Suppressor macrophage (primary cell): ENCODE data around the gene ZNF493.

ENCODE experiments used
- DNase-seq, 4 experiments: peaks; one replicate each; pipeline ENCODE4 v3.0.0-alpha.2; 2020 to 2022
- total RNA-seq, 17 experiments: gene quantifications; one replicate each; lab custom pipeline; 2026; ENCODE audit warnings: mixed read lengths in 6 of 17, inconsistent platforms in 3 of 17; lab: John Stamatoyannopoulos, UW

Gene ZNF493
- total RNA-seq, result 2.0 to 12.3 (median 4.7) reads per million in 17 experiments

DNA sequence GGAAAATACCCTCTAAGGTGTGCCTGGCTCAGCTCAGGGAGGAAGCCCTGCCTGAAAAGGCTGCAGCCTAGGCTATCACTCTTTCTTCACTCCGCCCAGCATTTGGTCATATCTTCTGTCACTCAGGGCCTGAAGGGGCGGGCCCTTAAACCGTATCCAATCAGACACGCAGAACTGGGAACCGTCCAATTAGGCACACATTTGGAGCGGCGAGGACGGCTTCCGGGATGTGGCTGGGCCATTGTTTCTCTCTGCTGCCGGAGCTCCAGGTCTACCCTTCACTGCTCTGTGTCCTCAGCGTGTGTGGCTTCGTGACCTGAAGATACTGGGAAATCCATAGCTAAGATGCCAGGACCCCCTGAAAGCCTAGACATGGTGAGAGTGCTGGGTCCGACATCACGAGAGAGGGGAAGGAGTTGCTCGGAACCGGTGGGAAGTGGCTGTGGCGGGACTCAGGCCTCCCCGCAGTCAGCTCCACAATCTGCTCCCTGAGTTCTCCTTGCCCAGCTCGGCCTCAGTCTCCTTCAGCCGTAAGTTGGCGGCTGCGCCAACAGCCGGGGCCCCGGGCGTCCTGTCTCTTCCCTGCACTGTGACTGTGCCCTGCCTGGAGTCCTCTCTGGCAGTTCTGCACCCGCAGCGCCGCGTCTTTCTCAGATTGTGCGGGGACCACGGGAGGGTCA lies at the start of gene ZNF493:
ZNF493 (plus strand) TSS at position 241 of the 680 bp plus-strand sequence; CDS start at position 346, 105 bp downstream.
- DNase-seq, result peak; percentile 91 to 96 (median 94)

DNA sequence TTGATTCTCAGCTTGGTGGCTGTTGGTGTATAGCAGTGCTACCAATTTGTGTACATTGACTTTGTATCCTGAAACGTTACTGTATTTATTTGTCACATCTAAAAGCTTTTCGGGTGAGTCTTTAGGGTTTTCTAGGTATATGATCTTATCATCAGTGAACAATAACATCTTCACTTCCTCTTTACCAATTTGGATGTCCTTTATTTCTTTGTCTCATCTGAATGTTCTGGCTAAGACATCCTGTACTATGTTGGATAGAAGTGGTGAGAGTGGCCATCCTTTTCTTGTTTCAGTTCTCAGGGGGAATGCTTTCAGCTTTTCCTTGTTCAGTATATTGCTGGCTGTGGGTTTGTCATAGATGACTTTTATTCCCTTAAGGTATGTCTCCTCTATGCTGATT lies 44.1 kb upstream of the ZNF493 start:
- DNase-seq, result no peak

DNA sequence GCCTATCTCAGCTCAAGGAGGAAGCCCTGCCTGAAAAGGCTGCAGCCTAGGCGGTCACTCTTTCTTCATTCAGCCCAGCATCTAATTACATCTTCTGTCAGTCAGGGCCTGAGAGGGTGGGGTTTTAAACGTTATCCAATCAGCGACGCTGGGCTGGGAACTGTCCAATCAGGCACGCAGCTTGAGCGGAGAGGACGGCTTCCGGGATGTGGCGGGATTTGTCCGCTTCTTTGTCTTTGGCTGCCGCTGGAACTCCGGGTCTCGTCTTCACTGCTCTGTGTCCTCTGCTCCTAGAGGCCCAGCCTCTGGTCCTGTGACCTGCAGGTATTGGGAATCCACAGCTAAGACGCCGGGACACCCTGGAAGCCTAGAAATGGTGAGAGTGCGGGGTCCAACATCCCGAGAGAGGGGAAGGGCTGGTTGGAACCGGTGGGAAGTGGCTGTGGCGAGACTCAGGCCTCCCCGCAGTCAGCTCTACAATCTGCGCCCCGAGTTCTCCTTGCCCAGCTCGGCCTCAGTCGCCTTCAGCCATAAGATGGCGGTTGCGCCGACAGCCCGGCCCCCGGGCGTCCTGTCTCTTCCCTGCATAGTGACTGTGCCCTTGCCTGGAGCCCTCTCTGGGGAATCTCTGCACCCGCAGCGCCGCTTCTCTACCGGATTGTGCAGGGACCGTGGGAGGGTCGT lies 38.0 kb upstream of the ZNF493 start, which contains the start of gene ZNF738:
ZNF738 (plus strand) TSS at position 233 of the 684 bp plus-strand sequence; CDS start at position 374, 141 bp downstream.
- DNase-seq, result peak; percentile 92 to 97 (median 94)

DNA sequence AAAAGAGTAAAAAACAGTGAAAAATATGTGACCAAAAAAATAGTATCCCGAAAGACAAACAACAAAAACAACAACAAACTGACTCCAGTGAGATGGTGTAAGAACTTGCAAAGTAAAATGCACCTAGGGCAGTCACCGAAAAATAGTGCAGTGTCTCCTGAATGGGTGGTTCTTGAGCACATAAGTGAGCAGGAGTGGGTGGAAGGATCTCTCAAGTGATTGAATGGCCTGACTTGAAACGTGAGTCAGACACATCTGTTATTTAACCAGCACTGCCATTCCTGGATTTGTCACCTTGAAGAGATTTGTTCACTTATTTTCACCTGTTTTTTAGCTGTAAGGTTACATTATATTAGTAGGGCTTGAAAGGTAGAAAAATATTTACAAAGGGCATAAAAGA lies 34.6 kb upstream of the ZNF493 start:
- no peak for DNase-seq

DNA sequence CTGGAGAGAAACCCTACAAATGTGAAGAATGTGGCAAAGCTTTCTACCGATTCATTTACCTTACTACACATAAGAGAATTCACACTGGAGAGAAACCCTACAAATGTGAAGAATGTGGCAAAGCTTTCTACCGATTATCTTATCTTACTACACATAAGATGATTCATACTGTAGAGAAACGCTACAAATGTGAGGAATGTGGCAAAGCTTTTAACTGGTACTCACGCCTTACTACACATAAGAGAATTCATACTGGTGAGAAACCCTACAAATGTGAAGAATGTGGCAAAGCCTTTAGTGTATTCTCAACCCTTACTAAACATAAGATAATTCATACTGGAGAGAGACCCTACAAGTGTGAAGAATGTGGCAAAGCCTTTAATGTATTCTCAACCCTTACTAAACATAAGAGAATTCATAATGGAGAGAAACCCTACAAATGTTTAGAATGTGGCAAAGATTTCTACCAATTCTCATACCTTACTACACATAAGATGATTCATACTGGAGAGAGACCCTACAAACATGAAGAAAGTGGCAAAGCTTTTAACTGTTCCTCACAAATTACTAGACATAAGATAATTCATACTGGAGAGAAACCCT lies 12.9 kb upstream of the ZNF493 start:
- no peak for DNase-seq

DNA sequence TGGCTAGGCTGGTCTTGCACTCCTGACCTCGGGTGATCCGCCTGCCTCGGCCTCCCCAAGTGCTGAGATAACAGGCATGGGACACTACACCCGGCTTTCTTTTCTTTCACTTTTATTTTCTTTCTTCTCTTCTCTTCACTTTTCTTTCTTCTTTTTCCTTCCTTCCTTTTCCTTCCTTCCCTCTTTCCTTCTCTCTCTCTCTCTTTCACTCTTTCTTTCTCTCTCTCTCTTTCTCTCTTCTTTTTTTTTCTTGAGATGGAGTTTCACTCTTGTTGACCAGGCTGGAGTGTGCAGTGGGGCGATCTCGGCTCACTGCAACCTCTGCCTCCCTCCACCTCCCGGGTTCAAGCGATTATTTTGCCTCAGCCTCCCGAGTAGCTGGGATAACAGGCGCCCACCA lies 812 bp upstream of the ZNF493 start:
- no peak for DNase-seq

DNA sequence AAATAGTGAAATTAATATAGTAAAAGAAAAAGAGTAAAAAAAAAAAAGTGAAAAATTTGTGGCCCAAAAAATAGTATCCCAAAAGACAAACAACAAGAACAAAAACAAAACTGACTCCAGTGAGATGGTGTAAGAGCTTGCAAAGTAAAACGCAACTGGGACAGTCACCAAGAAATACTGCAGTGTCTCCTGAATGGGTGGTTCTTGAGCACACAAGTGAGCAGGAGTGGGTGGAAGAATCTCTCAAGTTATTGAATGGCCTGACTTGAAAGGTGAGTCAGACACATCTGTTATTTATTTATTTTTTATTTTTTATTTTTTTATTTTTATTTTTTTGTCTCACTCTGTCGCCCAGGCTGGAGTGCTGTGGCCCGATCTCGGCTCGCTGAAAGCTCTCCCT lies 1.9 kb downstream of the ZNF493 start:
- no peak for DNase-seq

DNA sequence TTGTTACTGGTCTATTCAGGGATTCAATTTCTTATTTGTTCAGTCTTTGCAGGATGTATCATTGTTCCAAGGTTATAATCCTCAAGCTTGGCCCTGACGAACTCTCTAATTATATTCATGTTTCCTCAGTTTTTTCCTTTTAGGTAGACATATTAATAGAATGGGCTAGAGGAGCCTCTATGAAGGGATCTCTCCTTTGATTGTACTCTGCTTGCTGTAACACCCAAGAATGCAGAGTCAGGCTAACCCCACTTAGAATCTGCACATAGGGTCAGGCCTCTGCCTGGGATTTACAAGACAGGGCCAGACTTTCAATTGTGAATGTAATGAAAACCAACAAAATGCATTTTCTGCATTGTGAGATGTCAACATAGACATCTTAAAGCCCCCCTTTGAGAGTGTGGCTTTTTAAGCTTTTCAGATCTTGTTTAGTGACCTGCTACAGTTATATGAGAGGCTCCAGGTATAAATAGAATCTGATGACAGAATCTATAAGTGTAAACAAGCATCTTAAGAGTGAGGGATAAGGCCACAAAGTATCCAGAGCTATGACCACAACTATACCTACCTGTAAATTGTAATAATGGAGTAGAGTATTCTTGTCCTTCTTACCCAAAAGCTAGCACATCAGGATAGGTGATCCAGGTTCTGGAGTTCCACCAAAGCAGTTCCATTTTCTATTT lies 5.5 kb downstream of the ZNF493 start:
- no peak for DNase-seq

DNA sequence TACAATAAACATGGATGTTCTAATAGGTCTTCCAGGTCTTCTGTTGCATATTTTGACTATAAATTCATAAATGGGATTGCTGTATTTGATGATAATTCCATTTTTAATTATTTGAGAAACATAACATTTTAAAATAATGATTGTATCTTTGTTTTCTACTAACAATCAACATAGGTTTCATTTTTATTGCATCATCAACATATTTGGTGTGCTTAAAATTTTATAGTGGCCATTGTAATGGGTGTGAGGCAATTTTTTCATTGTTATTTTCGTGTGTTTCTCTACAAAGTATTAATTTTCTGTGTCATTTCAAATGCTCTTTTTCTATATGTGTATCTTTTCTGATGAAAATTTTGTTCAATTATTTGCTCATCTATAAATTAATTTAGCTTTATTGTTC lies 13.2 kb downstream of the ZNF493 start:
- no peak for DNase-seq

DNA sequence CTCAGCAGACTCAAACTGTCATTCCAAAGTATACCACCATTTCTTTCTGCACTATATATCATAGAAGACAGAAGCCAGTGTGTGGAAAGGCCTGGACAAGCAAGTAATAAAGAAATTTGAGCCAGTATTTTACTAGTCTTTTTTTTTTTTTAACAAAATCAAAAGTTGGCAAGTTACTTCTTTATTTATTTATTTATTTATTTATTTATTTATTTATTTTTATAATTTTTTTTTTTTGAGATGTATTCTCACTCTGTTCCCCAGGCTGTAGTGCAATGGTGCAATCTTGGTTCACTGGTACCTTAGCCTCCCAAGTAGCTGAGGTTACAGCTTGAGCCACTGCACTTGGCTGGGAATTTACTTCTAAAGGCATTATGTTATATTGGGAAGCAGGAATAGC lies 25.3 kb downstream of the ZNF493 start:
- DNase-seq, result no peak

DNA sequence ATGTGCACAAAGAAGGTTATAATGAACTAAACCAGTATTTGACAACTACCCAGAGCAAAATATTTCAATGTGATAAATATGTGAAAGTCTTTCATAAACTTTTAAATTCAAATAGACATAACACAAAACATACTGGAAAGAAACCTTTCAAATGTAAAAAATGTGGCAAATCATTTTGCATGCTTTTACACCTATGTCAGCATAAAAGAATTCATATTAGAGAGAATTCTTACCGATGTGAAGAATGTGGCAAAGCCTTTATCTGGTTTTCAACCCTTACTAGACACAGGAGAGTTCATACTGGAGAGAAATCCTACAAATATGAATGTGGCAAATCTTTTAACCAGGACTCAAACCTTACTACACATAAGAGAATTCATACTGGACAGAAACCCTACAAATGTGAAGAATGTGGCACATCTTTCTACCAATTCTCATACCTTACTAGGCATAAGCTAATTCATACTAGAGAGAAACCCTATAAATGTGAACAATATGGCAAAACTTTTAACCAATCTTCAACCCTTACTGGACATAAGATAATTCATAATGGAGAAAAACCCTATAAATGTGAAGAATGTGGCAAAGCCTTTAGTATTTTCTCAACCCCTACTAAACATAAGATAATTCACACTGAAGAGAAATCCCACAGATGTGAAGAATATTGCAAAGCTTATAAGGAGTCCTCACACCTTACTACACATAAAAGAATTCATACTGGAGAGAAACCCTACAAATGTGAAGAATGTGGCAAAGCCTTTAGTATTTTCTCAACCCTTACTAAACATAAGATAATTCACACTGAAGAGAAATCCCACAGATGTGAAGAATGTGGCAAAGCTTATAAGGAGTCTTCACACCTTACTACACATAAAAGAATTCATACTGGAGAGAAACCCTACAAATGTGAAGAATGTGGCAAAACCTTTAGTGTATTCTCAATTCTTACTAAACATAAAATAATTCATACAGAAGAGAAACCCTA lies 26.4 kb downstream of the ZNF493 start:
- no peak for DNase-seq

DNA sequence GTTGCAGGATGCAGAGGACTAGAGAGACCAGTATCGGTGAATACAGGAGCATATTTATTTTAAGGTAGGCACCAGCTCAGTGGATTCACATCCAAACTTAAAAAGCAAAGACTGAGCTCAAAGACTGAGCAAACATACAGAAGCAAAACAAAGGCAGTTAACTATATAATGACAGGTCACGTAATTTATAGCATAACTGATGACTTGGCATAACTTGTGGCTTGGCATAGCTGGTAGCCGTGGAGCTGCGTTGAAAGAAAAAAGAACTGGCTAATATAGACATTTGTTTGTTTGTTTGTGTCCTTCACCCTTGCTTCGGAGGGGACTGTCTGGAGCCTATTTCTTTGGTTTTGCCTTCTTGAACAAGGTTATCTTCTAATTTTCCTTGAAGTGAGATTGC lies 33.7 kb downstream of the ZNF493 start:
- DNase-seq, result no peak

DNA sequence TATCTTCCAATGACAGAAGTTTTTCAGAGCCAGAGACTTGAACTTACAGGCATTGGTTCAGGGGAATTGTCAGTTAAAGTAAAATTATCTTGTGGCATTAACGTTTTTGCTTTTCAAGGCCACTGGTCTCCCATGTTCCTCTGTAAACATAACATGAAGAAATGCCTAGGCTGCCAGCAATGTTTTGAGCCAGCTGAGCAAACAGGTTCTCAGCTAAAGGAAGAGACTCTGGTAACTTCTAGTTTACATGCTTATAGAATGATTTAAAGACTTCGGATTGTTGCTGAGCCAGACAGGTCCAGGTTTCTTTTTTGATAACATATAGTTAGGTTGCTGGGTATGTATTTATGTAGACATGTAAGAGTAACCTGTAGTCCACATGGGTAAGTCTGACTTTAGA lies 35.7 kb downstream of the ZNF493 start:
- no peak for DNase-seq

DNA sequence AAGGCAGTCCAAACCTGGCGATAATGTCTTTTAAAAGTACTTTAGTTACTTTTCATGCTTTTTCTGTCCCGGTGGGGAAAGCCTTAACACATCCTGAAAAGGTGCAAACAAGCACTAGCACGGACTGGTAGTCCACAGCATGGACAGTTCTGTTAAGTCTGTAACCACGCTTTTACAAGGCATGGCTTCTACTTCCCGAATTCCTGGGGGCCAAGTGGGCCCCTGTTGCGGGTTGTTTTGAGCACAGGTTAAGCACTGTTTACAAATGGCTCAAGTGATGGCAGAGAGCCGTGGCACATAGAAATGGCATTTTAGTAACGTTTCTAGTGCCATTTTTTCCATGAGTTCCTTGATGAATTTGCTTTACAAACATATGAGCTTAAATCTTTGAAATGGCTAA lies 37.6 kb downstream of the ZNF493 start:
- DNase-seq, result no peak

DNA sequence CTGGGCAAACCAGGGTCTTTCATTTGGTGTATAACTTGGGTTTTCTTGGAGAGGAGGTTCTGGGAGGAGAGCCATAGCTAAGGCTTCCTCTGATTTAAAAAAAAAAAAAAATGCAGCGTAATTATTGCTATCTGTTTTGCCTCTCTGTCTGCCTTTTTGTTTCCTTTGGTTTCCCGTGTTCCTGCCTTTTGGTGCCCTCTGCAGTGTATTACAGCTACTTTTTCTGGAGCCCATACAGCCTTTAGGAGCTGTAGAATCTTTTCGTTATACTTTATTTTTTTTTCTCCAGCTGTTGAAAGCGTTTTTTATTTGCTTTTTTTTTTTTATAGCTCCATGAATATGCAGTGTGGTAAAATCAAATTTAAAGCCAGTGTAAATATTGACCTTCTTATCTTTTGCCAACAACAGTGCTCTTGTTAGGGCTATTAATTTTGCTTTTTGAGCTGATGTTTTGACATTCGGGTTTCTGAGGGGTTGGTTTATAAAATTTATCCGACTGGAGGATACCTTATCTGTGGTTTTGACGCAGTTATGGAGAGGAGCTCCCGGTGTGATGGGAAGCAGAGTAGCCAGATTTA lies 38.1 kb downstream of the ZNF493 start:
- DNase-seq, result no peak

DNA sequence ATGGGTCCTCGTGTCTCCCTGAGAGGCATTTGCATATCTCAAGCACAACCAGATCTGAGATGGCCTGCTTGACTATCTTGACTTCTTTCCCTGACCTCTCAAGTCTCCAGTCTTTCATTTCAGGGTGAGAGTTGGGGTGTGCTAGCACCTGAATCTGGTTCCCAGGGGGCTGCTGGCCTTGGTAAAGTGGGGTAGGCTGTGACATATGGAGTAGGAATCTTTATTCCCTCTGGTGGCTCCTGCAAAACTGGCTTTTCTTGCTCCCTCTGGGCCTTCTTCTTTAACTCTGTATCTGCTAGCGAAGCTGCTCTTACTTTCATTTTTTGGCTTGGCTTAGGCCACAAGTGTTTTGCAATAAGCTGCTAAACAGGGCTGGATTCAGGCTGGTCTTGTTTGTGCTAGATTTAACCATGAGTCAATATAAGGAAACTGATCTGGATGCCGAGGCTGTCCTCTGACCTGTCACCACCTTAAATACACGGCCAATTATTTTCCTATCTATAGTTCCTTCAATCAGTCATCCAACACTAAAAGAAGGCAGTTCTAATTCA lies 42.3 kb downstream of the ZNF493 start:
- DNase-seq, result no peak

DNA sequence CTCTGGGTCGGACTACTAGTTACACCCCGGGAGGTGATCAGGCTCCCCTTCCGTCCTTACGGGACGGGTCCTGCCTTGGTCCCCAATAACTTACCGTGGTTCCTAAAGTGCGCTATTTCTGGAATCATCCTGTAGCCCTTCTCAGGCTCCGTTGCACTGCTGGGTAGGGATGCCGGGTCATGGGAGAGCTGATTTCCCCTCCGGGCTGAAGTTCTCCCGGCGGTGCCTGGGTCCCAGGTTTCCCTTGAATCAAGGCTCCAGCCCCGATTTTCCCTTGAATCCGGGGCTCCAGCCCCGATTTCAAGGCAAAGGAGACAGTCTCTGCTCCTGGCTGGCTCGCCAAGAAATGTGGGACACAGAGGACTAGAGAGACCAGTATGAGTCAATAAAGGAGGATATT lies 43.4 kb downstream of the ZNF493 start:
- DNase-seq, result no peak

DNA sequence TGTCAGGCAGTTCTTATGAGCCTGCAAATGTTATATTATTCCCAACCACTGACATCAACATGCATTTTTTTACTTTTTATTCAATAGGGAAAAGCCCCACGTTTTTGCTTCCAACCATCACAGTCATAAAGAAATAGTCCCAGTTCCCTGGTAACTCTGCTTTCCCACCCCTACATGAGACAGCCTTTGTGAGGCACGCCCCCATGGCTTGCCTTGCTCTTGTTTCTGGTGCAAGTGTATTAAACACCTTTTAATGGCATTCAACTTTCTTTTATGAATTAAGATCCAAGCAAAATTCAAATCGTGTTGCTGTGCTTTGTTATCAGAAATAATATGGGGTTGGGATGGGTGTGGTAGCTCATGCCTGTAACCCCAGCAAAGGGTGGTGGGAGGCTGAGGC lies 54.3 kb downstream of the ZNF493 start:
- DNase-seq, result no peak

DNA sequence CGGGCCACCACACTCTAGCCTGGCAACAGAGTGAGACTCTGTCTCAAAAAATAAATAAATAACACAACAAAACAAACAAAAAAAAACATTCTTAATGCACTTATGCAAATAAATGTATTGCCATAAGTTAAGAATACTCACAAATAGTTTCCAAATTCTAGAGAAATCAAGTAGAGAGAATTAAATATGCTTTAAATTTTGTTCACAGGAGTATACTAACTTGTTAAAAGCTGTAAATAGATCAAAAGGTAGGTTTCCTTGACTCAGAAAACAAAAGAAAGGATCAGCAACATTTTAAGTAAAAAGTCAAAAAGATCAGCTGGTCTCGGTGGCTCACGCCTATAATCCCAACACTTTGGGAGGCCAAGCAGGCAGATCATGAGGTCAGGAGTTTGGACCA lies 58.0 kb downstream of the ZNF493 start:
- DNase-seq, result no peak

DNA sequence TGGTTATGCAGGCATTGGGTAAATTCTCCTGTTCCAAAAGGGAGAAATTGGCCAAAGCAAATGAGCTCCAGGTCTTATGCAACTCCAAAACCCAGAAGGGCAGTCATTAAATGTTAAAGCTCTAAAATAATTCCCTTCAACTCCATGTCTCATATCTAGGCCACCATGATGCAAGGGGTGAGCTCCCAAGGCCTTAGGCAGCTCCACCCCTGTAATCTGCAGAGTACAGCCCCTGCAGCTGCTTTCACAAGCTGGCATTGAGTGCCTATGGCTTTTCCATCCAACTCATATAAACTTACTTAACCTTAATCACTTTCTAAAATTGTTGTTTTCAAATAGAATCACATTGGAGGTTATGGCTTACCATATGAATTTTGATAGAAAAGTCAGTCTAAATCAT lies 63.8 kb downstream of the ZNF493 start:
- no peak for DNase-seq

DNA sequence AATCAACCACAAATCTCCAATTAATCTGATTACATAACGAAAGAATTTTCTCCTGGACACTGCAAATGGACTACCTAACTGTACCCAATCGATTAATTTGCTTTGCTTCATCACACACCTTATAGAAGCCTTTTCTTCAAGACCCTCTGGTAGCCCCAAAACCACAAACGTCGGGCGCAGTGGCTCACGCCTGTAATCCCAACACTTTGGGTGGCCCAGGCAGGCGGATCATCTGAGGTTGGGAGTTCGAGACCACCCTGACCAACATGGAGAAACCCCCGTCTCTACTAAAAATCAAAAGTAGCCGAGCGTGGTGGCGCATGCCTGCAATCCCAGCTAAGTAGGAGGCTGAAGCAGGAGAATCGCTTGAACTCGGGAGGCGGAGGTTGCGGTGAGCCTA lies 65.6 kb downstream of the ZNF493 start:
- DNase-seq, result no peak
